Astrocyte of the cerebellum (primary cell): ENCODE results near the gene DPYD.
A peak's percentile ranks its signal among the peaks of the same experiment; 100 is the strongest.

Source experiments
- DNase-seq: peaks from one replicate; pipeline ENCODE4 v3.0.0-alpha.2; 2011; ENCODE audit warnings: low read depth
- H3K4me3 ChIP-seq: 2 replicates; pipeline ENCODE4 v1.5.1; 2011; ENCODE audit warnings: mild to moderate bottlenecking, low read depth, low read length, moderate library complexity
- CTCF ChIP-seq: IDR thresholded peaks from 2 replicates; pipeline ENCODE4 v1.5.1; 2012; ENCODE audit warnings: low read length, low read depth, moderate library complexity, mild to moderate bottlenecking; ENCODE audit errors: missing control alignments
- in situ Hi-C: cut with HindIII; loops from 2 replicates; pipeline ENCODE4 v1.10.0; 2017; ENCODE audit warnings: low sequenced_read_pairs

DPYD gene

GRCh38 chr1:97640677-97641076 lies 280.2 kb downstream of the DPYD start:
- in situ Hi-C loops, result no loop called here
- no peak for TF ChIP-seq CTCF
- DNase-seq, result no peak

DNA sequence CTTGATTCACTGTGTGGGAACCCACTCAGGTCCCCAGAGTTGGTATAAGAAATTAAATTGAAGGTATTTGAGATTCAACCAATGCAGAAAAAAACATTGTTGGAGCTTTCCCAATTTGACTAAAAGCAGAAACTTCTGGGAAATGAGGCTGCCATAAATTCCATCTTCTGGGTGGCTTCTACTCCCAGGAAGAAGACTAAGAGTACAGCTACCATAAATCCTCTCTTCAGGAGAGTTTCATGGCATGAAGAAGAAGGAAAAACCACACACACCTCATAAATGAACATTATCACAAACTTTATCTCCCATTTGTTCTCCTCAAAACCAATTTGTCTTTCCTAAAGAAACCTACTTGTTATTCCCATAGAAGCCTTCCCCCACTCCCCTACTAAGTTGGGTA lies 283.9 kb downstream of the DPYD start:
- no peak for TF ChIP-seq CTCF
- in situ Hi-C loops, result no loop called here
- DNase-seq, result no peak
- H3K4me3 ChIP-seq, result no peak overlapping the region

More at GRCh38 chr1:97640677-97641076, 280.2 kb downstream of the DPYD start:
- no peak overlapping the region for H3K4me3 ChIP-seq

DNA sequence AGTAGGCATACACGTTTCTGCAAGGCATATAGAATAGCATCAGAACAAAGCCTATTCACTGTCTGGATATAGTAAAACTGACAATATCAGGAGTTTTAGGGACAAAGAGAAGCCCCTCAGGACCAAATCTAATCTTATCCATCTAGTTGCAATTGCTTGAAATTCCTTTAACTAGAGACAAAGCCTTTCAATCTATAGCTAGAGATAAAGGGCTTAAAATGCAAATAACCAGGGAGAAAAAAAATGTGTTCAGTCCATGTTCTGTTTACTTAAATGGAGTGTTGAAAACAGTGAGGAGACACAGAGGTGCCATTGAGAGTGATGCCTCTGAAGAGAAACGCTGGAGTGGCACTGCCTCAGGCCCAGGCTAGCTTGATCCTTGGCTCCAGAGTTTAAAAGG lies 286.1 kb downstream of the DPYD start:
- no peak for DNase-seq
- H3K4me3 ChIP-seq, result no peak overlapping the region
- no peak for TF ChIP-seq CTCF
- in situ Hi-C loops, result no loop called here

GRCh38 chr1:97632776-97633175 lies 288.1 kb downstream of the DPYD start:
- no peak for TF ChIP-seq CTCF
- in situ Hi-C loops, result no loop called here
- H3K4me3 ChIP-seq, result no peak overlapping the region
- no peak for DNase-seq

- in situ Hi-C loops, result no loop called here
- no peak for TF ChIP-seq CTCF
- DNase-seq, result peak; percentile 41
- no peak overlapping the region for H3K4me3 ChIP-seq
These were observed 288.8 kb downstream of the DPYD start for GRCh38 chr1:97632075-97632474.

DNA sequence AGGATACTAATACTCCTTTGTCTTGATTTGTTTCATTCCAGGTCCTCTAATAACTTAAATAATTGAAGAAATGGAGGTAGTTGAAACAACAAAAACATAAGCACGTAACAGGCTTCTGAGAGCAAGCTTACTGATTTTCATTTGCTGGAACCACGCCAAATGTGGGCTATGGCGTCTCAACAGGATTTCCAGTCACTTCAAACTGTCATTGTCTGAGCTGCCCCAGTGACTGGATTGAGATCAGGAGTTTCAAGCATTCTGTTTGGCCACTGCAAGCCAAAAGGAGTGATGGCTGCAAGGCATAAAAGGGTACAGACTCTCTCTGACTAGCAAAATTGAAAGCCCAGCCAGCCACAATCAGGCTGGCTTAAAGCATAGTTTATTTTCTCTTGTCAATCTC lies 289.9 kb downstream of the DPYD start:
- in situ Hi-C loops, result no loop called here
- TF ChIP-seq CTCF, result no peak
- no peak overlapping the region for H3K4me3 ChIP-seq
- no peak for DNase-seq

DNA sequence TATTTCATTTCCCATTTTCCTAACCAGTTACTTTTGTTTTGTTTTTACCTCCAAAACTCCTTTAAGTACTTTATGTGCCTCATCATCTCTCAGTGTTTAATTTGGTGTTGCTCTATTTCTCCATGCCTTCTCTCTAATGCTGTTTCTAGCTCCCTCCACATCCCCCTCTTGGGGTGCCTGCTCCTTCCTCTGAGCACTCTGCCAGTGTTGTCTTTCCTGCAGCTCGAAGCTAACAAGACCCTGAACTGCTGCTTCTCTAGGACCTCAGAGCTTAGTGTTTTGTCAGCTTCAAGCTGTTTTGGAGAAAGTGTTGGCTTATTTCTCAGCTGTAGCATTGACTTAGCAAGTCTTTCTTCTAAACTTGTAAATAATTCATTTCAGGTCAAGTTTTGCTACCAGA lies 290.6 kb downstream of the DPYD start:
- TF ChIP-seq CTCF, result no peak
- in situ Hi-C loops, result no loop called here
- no peak overlapping the region for H3K4me3 ChIP-seq
- DNase-seq, result no peak
